HG03520 (cell line): Measurements from ENCODE around the gene UGP2.
"Not testable (repeated sequence)": the region's sequence is repeated elsewhere in the genome, so short reads cannot be mapped to it uniquely, and the experiment has no call there.

ENCODE experiments used
- ATAC-seq: cut with Tn5 transposase; IDR thresholded peaks from one replicate; pipeline ENCODE4 v1.9.1; 2021; ENCODE audit warnings: mild to moderate bottlenecking, moderate library complexity; ENCODE audit not compliant: unreplicated experiment

Gene UGP2

DNA sequence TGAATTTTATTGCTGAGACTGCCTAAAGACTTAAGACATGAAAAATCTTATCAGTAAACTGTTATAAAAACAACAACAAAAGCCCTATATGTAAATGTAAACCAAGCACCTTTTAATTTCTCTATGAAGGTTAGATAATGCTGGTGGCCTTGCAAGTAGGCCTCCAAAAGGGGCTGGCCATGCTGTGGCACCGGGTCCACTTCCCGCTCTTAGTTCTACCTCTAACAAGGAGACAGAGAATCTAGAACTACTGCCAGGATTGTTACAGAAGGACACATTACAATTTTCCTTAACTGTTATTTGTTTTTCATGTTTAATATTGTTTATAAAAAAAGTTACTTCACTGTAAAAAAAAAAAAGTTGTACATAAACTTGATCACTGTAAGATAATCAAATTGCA is 49.0 kb downstream of the UGP2 start:
- ATAC-seq = no peak

DNA sequence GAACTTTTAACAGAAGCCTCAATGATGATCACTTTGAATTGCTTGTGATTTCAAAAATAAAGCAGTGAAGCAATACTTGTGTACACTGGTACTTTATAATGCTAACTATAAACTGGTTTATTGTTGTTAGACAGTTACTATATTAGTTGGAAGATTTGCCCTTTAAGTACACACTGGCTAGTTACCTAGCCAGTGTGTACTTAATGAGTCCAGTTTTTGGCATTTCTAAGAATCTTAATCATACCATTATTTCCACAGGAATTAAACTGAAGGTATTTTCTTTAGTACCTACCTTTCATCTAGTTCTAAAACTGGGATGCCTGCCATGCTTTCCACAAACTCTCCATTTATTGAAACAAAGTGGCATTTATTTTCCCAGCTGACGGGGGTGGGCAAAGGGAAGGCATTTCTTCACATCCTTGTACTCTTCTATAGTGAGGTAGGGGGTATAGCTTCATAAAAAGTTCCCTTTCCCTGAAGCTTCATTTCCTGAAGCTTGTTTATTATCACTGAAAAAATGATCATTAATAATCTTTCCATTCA is 49.9 kb downstream of the UGP2 start:
- no peak for ATAC-seq

DNA sequence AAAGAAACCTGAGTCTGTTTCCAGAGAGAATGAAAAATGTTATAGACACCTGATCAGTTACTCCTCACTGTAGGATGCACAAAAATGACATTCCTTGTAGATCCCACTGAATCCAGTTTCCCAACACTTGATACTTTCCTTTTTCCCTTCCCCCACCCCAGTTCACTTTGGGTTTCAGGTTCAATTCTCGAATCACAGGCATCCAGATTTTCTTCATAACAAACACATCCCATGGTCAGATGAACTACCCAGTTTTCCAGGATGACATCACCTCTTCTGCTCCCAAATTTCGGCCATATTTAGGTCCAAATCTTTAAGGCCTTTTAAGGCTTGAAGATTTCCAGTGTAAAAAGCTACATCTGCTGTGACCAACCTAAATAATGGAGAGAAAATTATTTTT is 51.5 kb downstream of the UGP2 start:
- ATAC-seq = no peak

DNA sequence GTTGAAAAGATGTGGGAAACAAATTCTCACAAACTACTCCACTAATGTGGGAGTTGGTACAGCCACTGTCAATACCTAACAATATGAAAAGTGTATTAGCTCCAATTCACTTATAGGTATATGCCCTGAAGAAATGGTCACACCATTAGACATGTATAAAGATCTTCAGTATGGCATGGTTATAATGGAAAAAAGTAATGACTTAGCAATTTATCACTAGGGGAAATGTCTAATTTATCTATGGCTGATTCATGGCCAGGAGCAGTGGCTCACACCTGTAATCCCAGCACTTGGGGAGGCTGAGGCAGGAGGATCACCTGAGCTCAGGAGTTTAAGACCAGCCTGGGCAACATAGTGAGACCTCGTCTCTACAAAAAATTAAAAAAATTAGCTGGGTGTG is 52.5 kb downstream of the UGP2 start:
- no peak for ATAC-seq

DNA sequence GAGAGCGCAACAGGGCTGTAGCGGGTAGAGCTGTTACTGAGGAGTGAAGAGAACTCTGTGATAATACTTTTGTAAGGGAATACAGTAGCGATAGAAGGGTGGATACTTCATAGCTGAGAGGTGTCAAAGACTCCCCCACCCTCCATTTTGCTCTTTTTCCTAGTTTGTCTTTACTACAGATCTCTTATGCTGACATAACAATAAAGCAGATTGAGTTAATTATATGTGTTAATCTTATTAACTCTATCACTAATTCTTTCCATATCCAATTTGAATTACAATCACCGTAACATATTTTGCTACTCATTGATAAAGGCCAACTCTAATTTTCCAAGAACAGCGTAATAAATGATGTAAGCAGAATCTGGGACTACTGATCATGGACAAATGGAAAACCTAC is 57.1 kb downstream of the UGP2 start:
- ATAC-seq = no peak

DNA sequence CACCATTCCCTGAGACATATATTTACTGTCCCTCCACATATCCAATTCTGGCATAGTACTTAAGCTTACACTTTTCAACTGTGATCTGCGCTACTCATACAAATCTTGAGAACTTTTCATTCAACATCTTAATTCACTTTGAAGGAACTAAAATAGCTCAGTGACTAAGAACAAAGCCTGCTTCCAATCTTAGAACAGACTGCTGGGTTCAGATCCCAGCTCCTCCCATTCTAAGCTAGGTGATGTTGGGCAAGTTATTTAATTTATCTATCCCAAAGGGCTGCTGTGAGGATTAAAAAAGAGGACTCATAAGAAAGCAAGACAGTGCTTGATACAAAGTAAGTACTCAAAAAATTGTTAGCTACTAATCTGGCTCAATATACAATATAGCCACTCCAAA is 57.9 kb downstream of the UGP2 start:
- no peak for ATAC-seq

- no peak for ATAC-seq
Measured at GRCh38 chr2:63902149-63902548, 60.5 kb downstream of the UGP2 start.

GRCh38 chr2:63903003-63903402 is 61.3 kb downstream of the UGP2 start:
- no peak for ATAC-seq

DNA sequence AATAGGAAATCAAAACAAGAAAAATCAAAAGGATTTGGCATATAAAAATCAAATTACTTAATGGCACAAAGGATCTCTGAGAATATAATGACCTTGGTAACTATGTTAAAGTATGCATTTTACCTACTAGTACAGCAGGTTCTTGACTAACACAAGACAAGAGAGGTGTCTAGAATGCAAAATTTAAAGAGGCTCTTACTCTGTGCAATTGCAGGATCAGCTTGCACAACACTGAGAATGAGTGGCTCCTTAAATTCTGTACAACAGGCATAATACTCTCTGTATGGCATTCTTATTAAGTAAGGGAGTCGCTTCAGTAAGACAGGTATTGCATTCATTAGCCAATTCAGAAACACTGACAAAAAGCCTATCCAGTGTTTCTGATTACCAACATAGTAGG is 72.6 kb downstream of the UGP2 start:
- no peak for ATAC-seq

GRCh38 chr2:63926815-63927214 is 85.1 kb downstream of the UGP2 start:
- ATAC-seq = no peak

- not testable (repeated sequence) for ATAC-seq
Measured at GRCh38 chr2:63932104-63932503, 90.4 kb downstream of the UGP2 start.
